ENCODE data around the gene COL20A1. TPM values are rescaled to one million over a fixed set of nuclear protein-coding genes. Genes with fewer than 3 reads are reported as not detected.

The COL20A1 gene
- total and polyA plus RNA-seq, 2 donors (not counting 1 experiment from before 2014, with no cell fraction given): not detected

DNA sequence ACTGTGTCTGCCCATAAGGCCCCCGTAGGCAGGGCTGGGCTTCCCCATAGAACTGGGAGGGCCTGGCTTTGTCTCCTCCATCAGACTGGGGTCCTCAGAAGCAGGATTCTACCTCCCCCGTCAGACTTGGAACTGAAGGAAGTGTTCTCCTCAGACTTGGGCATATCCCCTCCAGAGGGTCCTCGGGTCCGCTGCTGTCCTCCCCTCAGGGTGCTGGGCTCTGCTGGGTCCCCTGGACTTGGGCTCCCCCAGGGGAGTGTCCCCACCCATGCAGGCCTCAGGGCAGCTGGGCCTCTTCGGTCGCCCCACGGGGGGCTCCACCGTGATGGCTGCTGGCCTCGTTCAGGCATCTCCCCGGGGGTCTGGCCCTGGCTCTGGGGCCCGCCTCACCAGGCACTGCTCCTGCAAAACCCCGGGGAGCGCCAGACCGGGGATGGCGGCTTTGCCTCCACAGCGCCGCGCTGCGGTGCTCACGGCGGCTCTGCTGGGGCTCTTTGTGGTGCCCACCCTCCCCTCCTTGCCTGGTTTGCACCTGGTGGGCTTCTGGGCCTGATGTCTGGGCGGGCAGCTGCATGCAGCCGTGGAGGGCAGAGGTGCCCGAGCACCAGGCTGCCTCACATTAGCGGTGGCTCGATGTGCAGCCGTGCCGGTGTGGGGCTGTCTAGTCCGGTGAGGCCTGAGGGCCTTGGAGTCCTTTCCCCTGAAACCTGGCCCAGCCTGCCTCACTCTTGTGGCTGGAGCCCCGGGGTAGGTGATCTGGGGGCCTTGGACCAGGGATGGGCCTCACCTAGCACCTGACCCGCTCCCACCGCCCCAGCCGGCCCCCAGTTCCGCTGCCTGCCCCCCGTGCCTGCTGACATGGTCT, 13.9 kb downstream of the COL20A1 start:
- H3K27me3 ChIP-seq (ENCODE audit: control insufficient read depth, insufficient read depth, low read length): no peaks in the 10 kb centered on the region
- H3K27ac ChIP-seq (ENCODE audit: insufficient read depth, low read length): no peak overlapping the region
- H3K4me2 ChIP-seq (ENCODE audit: extremely low read depth, insufficient read depth, low read length): no peak overlapping the region
- H4K20me1 ChIP-seq (ENCODE audit: control insufficient read depth, extremely low read depth, insufficient read depth, low read length): no peaks in the 10 kb centered on the region
- no peaks in the 10 kb centered on the region for H3K36me3 ChIP-seq (ENCODE audit: control insufficient read depth, insufficient read depth, low read length)
- H2AFZ ChIP-seq (ENCODE audit: low read length): no peak overlapping the region
- H3K4me1 ChIP-seq (ENCODE audit: control insufficient read depth, extremely low read depth, insufficient read depth, low read length): no peaks in the 10 kb centered on the region
- no peak overlapping the region for H3K4me3 ChIP-seq (replicated peaks in 1 of 4; ENCODE audit: control extremely low read depth in 1 of 4, insufficient read depth in 1 of 4, low read depth in 3 of 4, low read length in 4 of 4)
- DNase-seq (ENCODE audit: low read depth in 2 of 2): no peak
- H3K9ac ChIP-seq (ENCODE audit: insufficient read depth, low read length): no peak overlapping the region
- H3K79me2 ChIP-seq (ENCODE audit: control insufficient read depth, insufficient read depth, low read length): no peaks in the 10 kb centered on the region
- TF ChIP-seq EZH2 (IDR thresholded peaks at IDR 0.05; ENCODE audit: low read length, missing control alignments): no peak
- TF ChIP-seq, protein P1, sequence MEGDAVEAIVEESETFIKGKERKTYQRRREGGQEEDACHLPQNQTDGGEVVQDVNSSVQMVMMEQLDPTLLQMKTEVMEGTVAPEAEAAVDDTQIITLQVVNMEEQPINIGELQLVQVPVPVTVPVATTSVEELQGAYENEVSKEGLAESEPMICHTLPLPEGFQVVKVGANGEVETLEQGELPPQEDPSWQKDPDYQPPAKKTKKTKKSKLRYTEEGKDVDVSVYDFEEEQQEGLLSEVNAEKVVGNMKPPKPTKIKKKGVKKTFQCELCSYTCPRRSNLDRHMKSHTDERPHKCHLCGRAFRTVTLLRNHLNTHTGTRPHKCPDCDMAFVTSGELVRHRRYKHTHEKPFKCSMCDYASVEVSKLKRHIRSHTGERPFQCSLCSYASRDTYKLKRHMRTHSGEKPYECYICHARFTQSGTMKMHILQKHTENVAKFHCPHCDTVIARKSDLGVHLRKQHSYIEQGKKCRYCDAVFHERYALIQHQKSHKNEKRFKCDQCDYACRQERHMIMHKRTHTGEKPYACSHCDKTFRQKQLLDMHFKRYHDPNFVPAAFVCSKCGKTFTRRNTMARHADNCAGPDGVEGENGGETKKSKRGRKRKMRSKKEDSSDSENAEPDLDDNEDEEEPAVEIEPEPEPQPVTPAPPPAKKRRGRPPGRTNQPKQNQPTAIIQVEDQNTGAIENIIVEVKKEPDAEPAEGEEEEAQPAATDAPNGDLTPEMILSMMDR (conservative IDR thresholded peaks at IDR 0.05 in 1 of 2, IDR thresholded peaks at IDR 0.05 in 1 of 2; ENCODE audit: low read depth in 1 of 2, low read length in 2 of 2): no peak
- H3K9me3 ChIP-seq (ENCODE audit: control insufficient read depth, insufficient read depth, low read depth, low read length): no peaks in the 10 kb centered on the region

DNA sequence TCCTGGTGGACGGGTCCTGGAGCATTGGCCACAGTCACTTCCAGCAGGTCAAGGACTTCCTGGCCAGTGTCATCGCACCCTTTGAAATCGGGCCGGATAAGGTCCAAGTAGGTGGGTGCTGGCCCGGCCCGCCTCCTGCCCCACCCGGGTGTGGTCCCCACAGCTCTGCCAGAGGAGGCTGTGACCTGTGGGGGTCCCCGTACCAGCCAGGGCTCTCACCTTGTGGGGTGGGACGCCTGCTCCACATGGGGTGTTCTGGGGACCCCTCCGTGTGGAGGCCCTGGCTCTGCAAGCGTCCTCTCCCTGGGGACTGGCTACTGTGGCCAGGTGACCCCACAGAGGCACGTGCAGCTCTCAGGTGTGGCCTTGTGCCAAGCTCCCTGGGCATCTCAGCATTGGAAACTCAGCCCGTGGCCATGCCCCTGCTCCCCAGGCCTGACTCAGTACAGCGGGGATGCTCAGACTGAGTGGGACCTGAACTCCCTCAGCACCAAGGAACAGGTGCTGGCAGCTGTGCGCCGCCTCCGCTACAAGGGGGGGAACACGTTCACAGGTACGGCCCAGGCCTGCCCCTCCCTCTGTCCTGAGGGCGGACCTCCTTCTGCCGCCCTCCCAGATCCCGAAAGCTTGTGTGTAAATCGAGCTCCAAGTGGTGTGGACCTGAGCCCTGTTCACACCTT, 14.7 kb downstream of the COL20A1 start:
- DNase-seq (ENCODE audit: low read depth in 2 of 2): no peak
- TF ChIP-seq, protein P1 (conservative IDR thresholded peaks at IDR 0.05 in 1 of 2, IDR thresholded peaks at IDR 0.05 in 1 of 2; ENCODE audit: low read depth in 1 of 2, low read length in 2 of 2): no peak
- TF ChIP-seq EZH2 (IDR thresholded peaks at IDR 0.05; ENCODE audit: low read length, missing control alignments): no peak

DNA sequence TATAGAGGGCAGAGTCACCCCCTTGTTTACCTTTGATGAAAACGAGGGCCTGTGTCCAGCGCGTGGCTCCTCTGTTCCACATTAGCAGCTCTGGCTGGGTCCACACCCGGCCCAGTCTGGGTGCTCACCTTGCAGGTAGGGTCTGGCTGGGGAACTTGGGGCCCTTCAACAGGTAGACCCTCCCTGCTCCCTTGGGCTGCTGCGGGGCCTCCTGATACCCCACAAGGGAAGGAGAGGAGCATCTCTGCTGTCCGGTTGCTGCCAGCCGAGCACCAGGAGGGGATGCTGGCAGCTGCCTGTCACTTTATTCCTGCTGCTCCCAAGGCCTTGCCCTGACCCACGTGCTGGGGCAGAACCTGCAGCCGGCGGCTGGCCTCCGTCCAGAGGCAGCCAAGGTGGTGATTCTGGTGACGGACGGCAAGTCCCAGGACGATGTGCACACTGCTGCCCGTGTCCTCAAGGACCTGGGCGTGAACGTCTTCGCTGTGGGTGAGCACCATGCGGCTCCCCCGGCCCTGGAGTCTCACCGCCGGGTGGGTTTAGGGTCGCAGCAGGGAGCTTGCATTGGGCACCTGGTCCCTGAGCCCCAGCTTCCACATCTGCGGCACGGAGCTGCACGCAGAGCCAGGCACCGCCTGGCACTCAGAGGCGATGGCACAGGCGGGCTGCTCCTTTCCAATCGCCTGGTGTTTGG, 15.4 kb downstream of the COL20A1 start:
- H3K27me3 ChIP-seq (ENCODE audit: control insufficient read depth, insufficient read depth, low read length): no peaks in the 10 kb centered on the region
- no peaks in the 10 kb centered on the region for H3K9me3 ChIP-seq (ENCODE audit: control insufficient read depth, insufficient read depth, low read depth, low read length)
- no peak overlapping the region for H3K4me3 ChIP-seq (replicated peaks in 1 of 4; ENCODE audit: control extremely low read depth in 1 of 4, insufficient read depth in 1 of 4, low read depth in 3 of 4, low read length in 4 of 4)
- TF ChIP-seq EZH2 (IDR thresholded peaks at IDR 0.05; ENCODE audit: low read length, missing control alignments): no peak
- TF ChIP-seq, protein P1 (conservative IDR thresholded peaks at IDR 0.05 in 1 of 2, IDR thresholded peaks at IDR 0.05 in 1 of 2; ENCODE audit: low read depth in 1 of 2, low read length in 2 of 2): no peak
- H2AFZ ChIP-seq (ENCODE audit: low read length): no peak overlapping the region
- no peak overlapping the region for H3K4me2 ChIP-seq (ENCODE audit: extremely low read depth, insufficient read depth, low read length)
- H3K9ac ChIP-seq (ENCODE audit: insufficient read depth, low read length): no peak overlapping the region
- no peaks in the 10 kb centered on the region for H3K4me1 ChIP-seq (ENCODE audit: control insufficient read depth, extremely low read depth, insufficient read depth, low read length)
- no peaks in the 10 kb centered on the region for H4K20me1 ChIP-seq (ENCODE audit: control insufficient read depth, extremely low read depth, insufficient read depth, low read length)
- H3K36me3 ChIP-seq (ENCODE audit: control insufficient read depth, insufficient read depth, low read length): no peaks in the 10 kb centered on the region
- H3K27ac ChIP-seq (ENCODE audit: insufficient read depth, low read length): no peak overlapping the region
- no peak for DNase-seq (ENCODE audit: low read depth in 2 of 2)
- no peaks in the 10 kb centered on the region for H3K79me2 ChIP-seq (ENCODE audit: control insufficient read depth, insufficient read depth, low read length)

More for the DNA sequence above, 14.7 kb downstream of the COL20A1 start:
- Histone ChIP-seq H3K79me2 (ENCODE audit: control insufficient read depth, insufficient read depth, low read length) (no peaks in the 10 kb centered on the region), H3K27ac (ENCODE audit: insufficient read depth, low read length) (no peak overlapping the region), H3K9me3 (ENCODE audit: control insufficient read depth, insufficient read depth, low read depth, low read length) (no peaks in the 10 kb centered on the region), H3K4me3 (replicated peaks in 1 of 4; ENCODE audit: control extremely low read depth in 1 of 4, insufficient read depth in 1 of 4, low read depth in 3 of 4, low read length in 4 of 4) (no peak overlapping the region), H3K27me3 (ENCODE audit: control insufficient read depth, insufficient read depth, low read length) (no peaks in the 10 kb centered on the region), H3K9ac (ENCODE audit: insufficient read depth, low read length) (no peak overlapping the region), H2AFZ (ENCODE audit: low read length) (no peak overlapping the region), H3K4me2 (ENCODE audit: extremely low read depth, insufficient read depth, low read length) (no peak overlapping the region), H3K4me1 (ENCODE audit: control insufficient read depth, extremely low read depth, insufficient read depth, low read length) (no peaks in the 10 kb centered on the region), H3K36me3 (ENCODE audit: control insufficient read depth, insufficient read depth, low read length) (no peaks in the 10 kb centered on the region), H4K20me1 (ENCODE audit: control insufficient read depth, extremely low read depth, insufficient read depth, low read length) (no peaks in the 10 kb centered on the region)

Measured in fibroblast of lung (primary cell).